ENCODE results near the gene PER2.

- TF ChIP-seq CTCF (IDR thresholded peaks at IDR 0.05; ENCODE audit: low read depth, low read length) (no peak), EZH2phosphoT487 (IDR thresholded peaks at IDR 0.05; ENCODE audit: low read depth) (no peak)
These were observed 5.3 kb downstream of the PER2 start for GRCh38 chr2:238282861-238283738.
